GM12878 (cell line): ENCODE data around the gene PTPRC. TPM values are rescaled to one million over a fixed set of nuclear protein-coding genes. Genes with fewer than 3 reads are reported as not detected.

ENCODE experiments used
- ATAC-seq: fragments of 200-7000 bp; cut with Tn5 transposase; 3 replicates; pipeline ENCODE4 v1.9.1; 2020; ENCODE audit warnings: mild to moderate bottlenecking, moderate library complexity
- BruUV-seq: library from RNA; stranded (reverse); fragments of 400-500 nt; replicated peaks from 2 replicates; lab custom pipeline; 2021; lab: Mats Ljungman, UMichigan
- CTCF ChIA-PET: fragments of 300-600 bp; sonication (Branson Sonifier 250); formaldehyde crosslinking; extraction: SDS; loops from one replicate; lab custom pipeline; 2021; ENCODE audit warnings: inconsistent platforms; lab: Yijun Ruan, JAX
- POLR2A ChIA-PET: fragments of 350-600 bp; formaldehyde crosslinking; extraction: SDS; loops from one replicate; lab custom pipeline; 2021; ENCODE audit warnings: inconsistent platforms; lab: Charles Lee
- RAD21 ChIA-PET: fragments of 300-600 bp; sonication (Branson Sonifier 250); formaldehyde crosslinking; loops from one replicate; lab custom pipeline; 2023; ENCODE audit warnings: antibody characterized with exemption; ENCODE audit not compliant: unreplicated experiment; lab: Charles Lee
- SMC1A ChIA-PET: fragments of 300-600 bp; sonication (Branson Sonifier 250); formaldehyde crosslinking; loops from one replicate; lab custom pipeline; 2023; ENCODE audit not compliant: unreplicated experiment, uncharacterized antibody; lab: Charles Lee
- DNase-seq: peaks from one replicate; pipeline ENCODE4 v3.0.0-alpha.2; 2011; ENCODE audit warnings: low read depth, low spot score
- FAIRE-seq: peaks from 3 replicates; lab custom pipeline; 2011; peaks lifted over from hg19 to GRCh38; lab: Jason Lieb, UNC
- H2AFZ ChIP-seq: 2 replicates; pipeline ENCODE4 v1.6.0; 2011; ENCODE audit warnings: low read depth, low read length, control low read depth; ENCODE audit not compliant: control insufficient read depth
- H3K27ac ChIP-seq: 2 replicates; pipeline ENCODE4 v1.5.1; 2011; ENCODE audit warnings: control low read depth; ENCODE audit not compliant: control insufficient read depth, insufficient read depth
- H3K27me3 ChIP-seq, 2 experiments: replicated peaks in 1 of 2; 2 replicates each; pipeline versions ENCODE4 v1.6.0 to v1.6.1; 2011; ENCODE audit warnings: low read length in 1 of 2; ENCODE audit not compliant: control insufficient read depth in 2 of 2, insufficient read depth in 2 of 2
- H3K36me3 ChIP-seq, 2 experiments: 2 replicates each; pipeline ENCODE4 v1.5.1; 2011; ENCODE audit warnings: low read length in 1 of 2; ENCODE audit not compliant: control insufficient read depth in 2 of 2, insufficient read depth in 2 of 2
- H3K4me1 ChIP-seq: 2 replicates; pipeline ENCODE4 v1.6.1; 2011; ENCODE audit warnings: mild to moderate bottlenecking, low read length, moderate library complexity, mixed read lengths; ENCODE audit not compliant: control insufficient read depth, insufficient read depth
- H3K4me2 ChIP-seq: 2 replicates; pipeline ENCODE4 v1.6.0; 2011; ENCODE audit warnings: control low read depth; ENCODE audit not compliant: control insufficient read depth, insufficient read depth
- H3K4me3 ChIP-seq: fragments of 200-600 bp; sonication (generic); 2 replicates; pipeline ENCODE4 v1.5.1; 2016
- H3K79me2 ChIP-seq: 2 replicates; pipeline ENCODE4 v1.6.0; 2011; ENCODE audit warnings: low read length; ENCODE audit not compliant: control insufficient read depth, insufficient read depth
- H3K9ac ChIP-seq: 2 replicates; pipeline ENCODE4 v1.8.0; 2011; ENCODE audit warnings: low read length, control low read depth, mixed read lengths; ENCODE audit not compliant: control insufficient read depth, insufficient read depth
- H3K9me3 ChIP-seq: replicated peaks from 3 replicates; pipeline ENCODE4 v1.5.1; 2011; ENCODE audit warnings: mild to moderate bottlenecking, low read length; ENCODE audit not compliant: control insufficient read depth, insufficient read depth
- H4K20me1 ChIP-seq: 2 replicates; pipeline ENCODE4 v1.6.0; 2011; ENCODE audit not compliant: control insufficient read depth, insufficient read depth
- NR2C1 ChIP-seq: fragments of 450-650 bp; IDR thresholded peaks from 2 replicates; pipeline ENCODE4 v1.6.1; 2017; ENCODE audit warnings: antibody characterized with exemption, mild to moderate bottlenecking, moderate library complexity
- NR2C2 ChIP-seq: IDR thresholded peaks from 2 replicates; pipeline ENCODE4 v1.6.1; 2011; ENCODE audit warnings: borderline replicate concordance, low read depth; ENCODE audit not compliant: control insufficient read depth, insufficient read length
- ZBTB33 ChIP-seq: fragments of 450-650 bp; IDR thresholded peaks from 2 replicates; pipeline ENCODE4 v1.6.1; 2017; ENCODE audit warnings: mild to moderate bottlenecking
- WGBS: methylation state at CpG from one replicate; pipeline ENCODE4 v1.1.6; 2016; ENCODE audit warnings: low lambda C conversion rate; ENCODE audit not compliant: insufficient replicate concordance, insufficient coverage; ENCODE audit errors: missing lambda C conversion rate; 5-methylcytosine and 5-hydroxymethylcytosine counted together
- in situ Hi-C: fragments of 300-500 bp; cut with MboI; formaldehyde crosslinking; loops from 9 replicates; pipeline ENCODE4 v1.14.3; 2018; ENCODE audit warnings: mixed read lengths
- intact Hi-C: fragments of 100-400 bp; cut with micrococcal nuclease; formaldehyde crosslinking; loops from one replicate; pipeline ENCODE4 v1.14.2; 2022; ENCODE audit not compliant: unreplicated experiment
- polyA plus RNA-seq, 11 experiments: library from polyadenylated mRNA; depleted of rRNA in 4 of 11; unstranded in 6 of 11; stranded (reverse) in 5 of 11; fragments of >200 nt; fragmentation: Nextera tagmentation in 4 of 11; fragmentation: Illumina TruSeq in 1 of 11; extraction: Ambion mirVana in 4 of 11; extraction: Trizol in 1 of 11; gene quantifications; 1 replicate in 1 of 11; 2 replicates in 10 of 11; pipeline versions ENCODE4 v1.2.1 to v1.2.3, GENCODE V29; 2011 to 2016; ENCODE audit warnings: inconsistent platforms in 2 of 11, missing spikeins in 2 of 11, low read depth in 1 of 11
- total RNA-seq, 4 experiments: library from RNA; depleted of rRNA in 3 of 4; stranded (reverse); fragments of >200 nt in 3 of 4; fragmentation: Illumina TruSeq in 1 of 4; extraction: Trizol in 1 of 4; gene quantifications; 2 replicates each; pipeline versions ENCODE4 v1.2.1 to v1.2.3, GENCODE V29; 2013 to 2021
- TF ChIP-seq, protein P1 (sequence below): fragments of 450-650 bp; IDR thresholded peaks from 2 replicates; pipeline ENCODE4 v1.6.1; 2018; ENCODE audit warnings: mild to moderate bottlenecking, low read depth, moderate library complexity; ENCODE audit not compliant: partially characterized antibody

PTPRC gene
- total and polyA plus RNA-seq, 10 of the 15 experiments (the other 5 are each of a cell fraction or from before 2014, with no cell fraction given) = 72.9 to 221 (median 118) TPM

GRCh38 chr1:198638441-198638840 is 399 bp upstream of the PTPRC start:
- TF ChIP-seq NR2C1 (no peak), ZBTB33 (0 out of 2 replicates have a peak, but pooled peaks have one; percentile 34), NR2C2 (no peak)
- TF ChIP-seq, protein P1, sequence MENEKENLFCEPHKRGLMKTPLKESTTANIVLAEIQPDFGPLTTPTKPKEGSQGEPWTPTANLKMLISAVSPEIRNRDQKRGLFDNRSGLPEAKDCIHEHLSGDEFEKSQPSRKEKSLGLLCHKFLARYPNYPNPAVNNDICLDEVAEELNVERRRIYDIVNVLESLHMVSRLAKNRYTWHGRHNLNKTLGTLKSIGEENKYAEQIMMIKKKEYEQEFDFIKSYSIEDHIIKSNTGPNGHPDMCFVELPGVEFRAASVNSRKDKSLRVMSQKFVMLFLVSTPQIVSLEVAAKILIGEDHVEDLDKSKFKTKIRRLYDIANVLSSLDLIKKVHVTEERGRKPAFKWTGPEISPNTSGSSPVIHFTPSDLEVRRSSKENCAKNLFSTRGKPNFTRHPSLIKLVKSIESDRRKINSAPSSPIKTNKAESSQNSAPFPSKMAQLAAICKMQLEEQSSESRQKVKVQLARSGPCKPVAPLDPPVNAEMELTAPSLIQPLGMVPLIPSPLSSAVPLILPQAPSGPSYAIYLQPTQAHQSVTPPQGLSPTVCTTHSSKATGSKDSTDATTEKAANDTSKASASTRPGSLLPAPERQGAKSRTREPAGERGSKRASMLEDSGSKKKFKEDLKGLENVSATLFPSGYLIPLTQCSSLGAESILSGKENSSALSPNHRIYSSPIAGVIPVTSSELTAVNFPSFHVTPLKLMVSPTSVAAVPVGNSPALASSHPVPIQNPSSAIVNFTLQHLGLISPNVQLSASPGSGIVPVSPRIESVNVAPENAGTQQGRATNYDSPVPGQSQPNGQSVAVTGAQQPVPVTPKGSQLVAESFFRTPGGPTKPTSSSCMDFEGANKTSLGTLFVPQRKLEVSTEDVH = peak; percentile 36
- DNase-seq (no peak), FAIRE-seq (no peak), ATAC-seq (peak; percentile 4)
- no peaks in the 10 kb centered on the region for H4K20me1 ChIP-seq
- peaks cover 41% of the 10 kb centered on the region for H3K79me2 ChIP-seq
- ChIA-PET SMC1A (interaction anchor here (1.3 to 10.6 kb wide), 11 partner anchors 11 to 118 kb away, joined by 3 to 251 read pairs (median 24); no protein-coding TSS in a partner anchor), RAD21 (interaction anchor here (1.0 to 10.8 kb wide), 13 partner anchors 13 to 62 kb away, joined by 3 to 154 read pairs (median 7); no protein-coding TSS in a partner anchor), POLR2A (interaction anchor here (1.2 to 8.5 kb wide), 5 partner anchors 11 to 43 kb away, joined by 3 to 106 read pairs (median 6); no protein-coding TSS in a partner anchor), CTCF (interaction anchor here (1.4 to 5.8 kb wide), 4 partner anchors 13 to 43 kb away, joined by 3 to 45 read pairs (median 5); no protein-coding TSS in a partner anchor)
- intact Hi-C loops (no loop called here), in situ Hi-C loops (no loop called here)
- no peaks in the 10 kb centered on the region for H3K36me3 ChIP-seq
- H3K27ac ChIP-seq = peak overlapping the region; percentile 68
- peaks cover 2% of the 10 kb centered on the region; the same call in 2 of the 3 replicates for H3K9me3 ChIP-seq
- WGBS = 0% methylated on average over 1 of the region's 1 CpG
- peak overlapping the region; percentile 69; the same call in 1 of the 2 replicates for H3K4me3 ChIP-seq
- no peaks in the 10 kb centered on the region for H3K27me3 ChIP-seq
- peak overlapping the region; percentile 88 for H3K4me2 ChIP-seq
- H3K9ac ChIP-seq = peak overlapping the region; percentile 86
- peaks cover 18% of the 10 kb centered on the region for H3K4me1 ChIP-seq
- peak overlapping the region; percentile 71 for H2AFZ ChIP-seq
- no TSS peak for BruUV-seq
